ENCODE data around the gene PPP1R15A. TPM values are rescaled to one million over a fixed set of nuclear protein-coding genes. Genes with fewer than 3 reads are reported as not detected.

PPP1R15A gene
- total and polyA plus RNA-seq, 2 of the 8 experiments (the other 6 are each of a cell fraction or from before 2014, with no cell fraction given) = 4.1 to 14.0 TPM

GRCh38 chr19:48890551-48890950 lies 18.3 kb downstream of the PPP1R15A start:
- no peak overlapping the region for H2BK15ac ChIP-seq (ENCODE audit: low read length)
- H2AFZ ChIP-seq (ENCODE audit: low read length) = no peak overlapping the region
- no peak overlapping the region for H3K14ac ChIP-seq (ENCODE audit: insufficient read length)
- no peak overlapping the region for H2BK20ac ChIP-seq (ENCODE audit: low read length)
- H4K91ac ChIP-seq (replicated peaks; ENCODE audit: insufficient read length, low read length) = no peak overlapping the region
- H4K8ac ChIP-seq (ENCODE audit: extremely low read depth, insufficient read depth, low read length) = no peak overlapping the region
- H2AK5ac ChIP-seq (ENCODE audit: low read depth, low read length) = peak overlapping the region; percentile 48; the same call in 1 of the 2 replicates
- no peak overlapping the region for H2BK5ac ChIP-seq (ENCODE audit: low read depth, low read length)
- DNase-seq (ENCODE audit: low read depth in 1 of 2, low spot score in 2 of 2) (no peak), FAIRE-seq (no peak)
- H3K79me1 ChIP-seq (ENCODE audit: low read depth, low read length) = no peaks in the 10 kb centered on the region
- H3K9ac ChIP-seq (replicated peaks in 1 of 4; ENCODE audit: extremely low read depth in 1 of 4, low read depth in 3 of 4, low read length in 3 of 4) = no peak overlapping the region
- no peaks in the 10 kb centered on the region for H3K27me3 ChIP-seq (replicated peaks in 1 of 4; ENCODE audit: control insufficient read depth in 3 of 4, extremely low read depth in 1 of 4, insufficient read depth in 3 of 4, low read length in 3 of 4)
- H3K4me3 ChIP-seq (ENCODE audit: extremely low read depth in 1 of 4, insufficient read depth in 2 of 4, low read depth in 3 of 4, low read length in 4 of 4) = no peak overlapping the region
- H2BK120ac ChIP-seq (replicated peaks; ENCODE audit: low read depth, low read length) = no peak overlapping the region
- WGBS, 2 experiments (ENCODE audit: extremely low coverage in 1 of 2, insufficient coverage in 1 of 2, insufficient read length in 1 of 2, insufficient replicate concordance in 2 of 2, low coverage in 1 of 2, low lambda C conversion rate in 2 of 2, missing lambda C conversion rate in 1 of 2) = 86% methylated on average over 4 of the region's 4 CpGs; no CpG with 5 or more reads in 1 of the 2 experiments
- no peaks in the 10 kb centered on the region for H3K9me3 ChIP-seq (ENCODE audit: insufficient read depth in 2 of 2, low read depth in 1 of 2, low read length in 1 of 2)
- no peak overlapping the region for H3K56ac ChIP-seq (replicated peaks; ENCODE audit: insufficient read length, low read depth, low read length)
- no peak overlapping the region for H3K27ac ChIP-seq (ENCODE audit: low read depth, low read length)
- ChIA-PET POLR2A (ENCODE audit: partially characterized antibody) (no interaction called here), CTCF (ENCODE audit: partially characterized antibody) (interaction anchor here (0.7 kb wide), 1 partner anchor 16 kb away, joined by 3 read pairs; no protein-coding TSS in a partner anchor)
- H3K4me1 ChIP-seq (replicated peaks in 1 of 4; ENCODE audit: control insufficient read depth in 3 of 4, insufficient read depth in 4 of 4, low read length in 3 of 4) = peaks cover 0 to 3% (median 0%) of the 10 kb centered on the region in 4 experiments; a peak in 1 of 7 replicates
- H3K36me3 ChIP-seq (ENCODE audit: control insufficient read depth in 2 of 4, insufficient read depth in 4 of 4, low read length in 3 of 4) = no peaks in the 10 kb centered on the region; a peak in 1 of 8 replicates
- no peak overlapping the region; the same call in 1 of the 2 replicates for H3K18ac ChIP-seq (ENCODE audit: extremely low read depth, low read length)
- no peaks in the 10 kb centered on the region for H3K79me2 ChIP-seq (ENCODE audit: control insufficient read depth in 1 of 2, insufficient read depth in 2 of 2, low read length in 2 of 2)
- no peak overlapping the region for H2BK12ac ChIP-seq (ENCODE audit: low read depth, low read length)
- no peak overlapping the region for H3K4ac ChIP-seq (replicated peaks; ENCODE audit: insufficient read length, low read depth, low read length)
- H3K23me2 ChIP-seq (ENCODE audit: low read depth, low read length) = peaks cover under 1% of the 10 kb centered on the region; the same call in 1 of the 2 replicates
- H3K23ac ChIP-seq (ENCODE audit: insufficient read length) = no peak overlapping the region
- no peaks in the 10 kb centered on the region for H4K20me1 ChIP-seq (replicated peaks in 1 of 2; ENCODE audit: control insufficient read depth in 1 of 2, insufficient read depth in 2 of 2, low read length in 2 of 2)
- TF ChIP-seq NANOG (IDR thresholded peaks at IDR 0.05; ENCODE audit: insufficient read depth, low read depth, low read length, poor library complexity, severe bottlenecking) = no peak
- TF ChIP-seq BACH1 (IDR thresholded peaks at IDR 0.05; ENCODE audit: low read length) = 0 out of 2 replicates have a peak, but pooled peaks have one; percentile 48
- H3K4me2 ChIP-seq (ENCODE audit: insufficient read depth in 1 of 2, low read depth in 2 of 2, low read length in 2 of 2) = no peak overlapping the region
- H4K5ac ChIP-seq (ENCODE audit: insufficient read length, low read depth, low read length) = no peak overlapping the region

Measured in H1 (cell line).